Endodermal cell (in vitro differentiated cells): ENCODE results near the gene C19orf81. TPM values are rescaled to one million over a fixed set of nuclear protein-coding genes. Genes with fewer than 3 reads are reported as not detected.

ENCODE experiments used
- DNase-seq: peaks from one replicate; pipeline ENCODE4 v3.0.0-alpha.2; 2017
- H3K27ac ChIP-seq: 2 replicates; pipeline ENCODE4 v1.5.1; 2013; ENCODE audit warnings: mild to moderate bottlenecking, low read depth, low read length, moderate library complexity
- H3K27me3 ChIP-seq: 2 replicates; pipeline ENCODE4 v1.6.1; 2013; ENCODE audit warnings: mild to moderate bottlenecking, low read length, moderate library complexity; ENCODE audit not compliant: insufficient read depth, control insufficient read depth, poor library complexity, severe bottlenecking
- H3K36me3 ChIP-seq: 2 replicates; pipeline ENCODE4 v1.7.0; 2013; ENCODE audit warnings: mild to moderate bottlenecking, low read length, moderate library complexity; ENCODE audit not compliant: control insufficient read depth, insufficient read depth
- H3K4me1 ChIP-seq: one replicate; pipeline ENCODE4 v1.7.0; 2013; ENCODE audit warnings: low read length; ENCODE audit not compliant: control insufficient read depth, insufficient read depth
- H3K4me3 ChIP-seq: 2 replicates; pipeline ENCODE4 v1.5.1; 2013; ENCODE audit warnings: mild to moderate bottlenecking, low read length, moderate library complexity
- H3K9ac ChIP-seq: 2 replicates; pipeline ENCODE4 v1.6.1; 2013; ENCODE audit warnings: mild to moderate bottlenecking, low read length, moderate library complexity; ENCODE audit not compliant: poor library complexity, severe bottlenecking; ENCODE audit errors: extremely low read depth
- H3K9me3 ChIP-seq: 2 replicates; pipeline ENCODE4 v1.6.1; 2013; ENCODE audit warnings: mild to moderate bottlenecking, low read length, moderate library complexity; ENCODE audit not compliant: control insufficient read depth
- H3K27ac Mint-ChIP-seq: 2 replicates; pipeline ENCODE4 v1.8.0; 2020; ENCODE audit warnings: mixed read lengths
- H3K27me3 Mint-ChIP-seq: 2 replicates; pipeline ENCODE4 v1.8.0; 2021; ENCODE audit warnings: mild to moderate bottlenecking, mixed read lengths; ENCODE audit not compliant: insufficient read depth
- H3K36me3 Mint-ChIP-seq: 2 replicates; pipeline ENCODE4 v1.8.0; 2020; ENCODE audit warnings: low read depth, mixed read lengths
- H3K4me1 Mint-ChIP-seq: 2 replicates; pipeline ENCODE4 v1.8.0; 2020; ENCODE audit warnings: mixed read lengths
- H3K4me3 Mint-ChIP-seq: 2 replicates; pipeline ENCODE4 v1.8.0; 2020; ENCODE audit warnings: mild to moderate bottlenecking, moderate library complexity, mixed read lengths
- H3K9me3 Mint-ChIP-seq: 2 replicates; pipeline ENCODE4 v1.8.0; 2020; ENCODE audit warnings: mild to moderate bottlenecking, mixed read lengths
- CTCF ChIP-seq: fragments of 200-600 bp; sonication (generic); conservative IDR thresholded peaks from 2 replicates; pipeline ENCODE4 v1.5.0; 2021; ENCODE audit warnings: antibody characterized with exemption, mild to moderate bottlenecking
- WGBS, 2 experiments: methylation state at CpG; one replicate each; pipeline versions ENCODE4 v1.1.5 to v1.1.7; 2013; ENCODE audit warnings: missing lambda C conversion rate in 2 of 2, mixed read lengths in 1 of 2; ENCODE audit not compliant: insufficient coverage in 1 of 2, insufficient read length in 1 of 2; 5-methylcytosine and 5-hydroxymethylcytosine counted together
- total RNA-seq, 2 donors: library from RNA; stranded (reverse); fragmentation: NEBNext Ultra II Directional in 1 of 2; extraction: Animal tissue kit (Norgen Biotek cat#: 25700) in 1 of 2; gene quantifications; 2 replicates in 1 of 2; 3 replicates in 1 of 2; pipeline ENCODE4 v1.2.1, GENCODE V29; 2021

Gene C19orf81
- total RNA-seq, 2 donors from 2014 or later, result 11.3 to 26.8 TPM

- Histone ChIP-seq H3K36me3 (no peaks in the 10 kb centered on the region), H3K9ac (no peak overlapping the region), H3K9me3 (peaks cover 26% of the 10 kb centered on the region), H3K4me1 (no peaks in the 10 kb centered on the region), H3K4me3 (no peak overlapping the region), H3K27me3 (peaks cover 22% of the 10 kb centered on the region), H3K27ac (no peak overlapping the region)
- Mint-ChIP-seq H3K9me3 (peaks cover 30% of the 10 kb centered on the region), H3K27me3 (peaks cover 49% of the 10 kb centered on the region), H3K36me3 (no peaks in the 10 kb centered on the region), H3K4me3 (no peak overlapping the region), H3K4me1 (peaks cover 5% of the 10 kb centered on the region), H3K27ac (no peak overlapping the region)
- WGBS, 2 experiments, result 81 to 83% methylated on average over 3 to 5 of the region's 5 CpGs
- TF ChIP-seq CTCF, result no peak
- DNase-seq, result no peak
Observed at GRCh38 chr19:50636317-50637085, 12.7 kb upstream of the C19orf81 start.

GRCh38 chr19:50638600-50638999 lies 10.6 kb upstream of the C19orf81 start:
- H3K27ac Mint-ChIP-seq, result no peak overlapping the region
- peaks cover 5% of the 10 kb centered on the region for H3K4me1 Mint-ChIP-seq
- no peak overlapping the region for H3K9ac ChIP-seq
- TF ChIP-seq CTCF, result no peak
- H3K4me1 ChIP-seq, result no peaks in the 10 kb centered on the region
- no peak overlapping the region for H3K4me3 ChIP-seq
- H3K9me3 ChIP-seq, result peaks cover 30% of the 10 kb centered on the region
- 73% methylated on average over 9 to 10 of the region's 10 CpGs for WGBS, 2 experiments
- H3K9me3 Mint-ChIP-seq, result peaks cover 24% of the 10 kb centered on the region
- DNase-seq, result no peak
- H3K27me3 Mint-ChIP-seq, result peaks cover 41% of the 10 kb centered on the region
- H3K36me3 ChIP-seq, result no peaks in the 10 kb centered on the region
- H3K4me3 Mint-ChIP-seq, result peak overlapping the region; percentile 67
- no peak overlapping the region for H3K27ac ChIP-seq
- H3K36me3 Mint-ChIP-seq, result no peaks in the 10 kb centered on the region
- H3K27me3 ChIP-seq, result peaks cover 27% of the 10 kb centered on the region

- H3K27ac Mint-ChIP-seq, result no peak within 1 kb of the TSS
- DNase-seq, result peak; percentile 88
- no peaks in the 10 kb centered on the region for H3K36me3 Mint-ChIP-seq
- peak within 1 kb of the TSS; percentile 74 for H3K4me3 ChIP-seq
- no peaks in the 10 kb centered on the region for H3K36me3 ChIP-seq
- peak within 1 kb of the TSS; percentile 67 for H3K4me3 Mint-ChIP-seq
- peaks cover 5% of the 10 kb centered on the region for H3K4me1 Mint-ChIP-seq
- H3K9me3 ChIP-seq, result peaks cover 27% of the 10 kb centered on the region
- peaks cover 17% of the 10 kb centered on the region for H3K9me3 Mint-ChIP-seq
- H3K27me3 ChIP-seq, result peaks cover 33% of the 10 kb centered on the region
- peaks cover 39% of the 10 kb centered on the region for H3K27me3 Mint-ChIP-seq
- no peak within 1 kb of the TSS for H3K27ac ChIP-seq
- TF ChIP-seq CTCF, result no peak
- 50 to 55% methylated on average over 24 to 71 of the region's 76 CpGs for WGBS, 2 experiments
- H3K9ac ChIP-seq, result peak within 1 kb of the TSS; percentile 30
- H3K4me1 ChIP-seq, result no peaks in the 10 kb centered on the region
Observed at GRCh38 chr19:50639121-50640112, 9.8 kb upstream of the C19orf81 start, which contains the start of gene SYT3. Gene SYT3 (minus strand): TSS chr19:50639881. CDS start chr19:50637411, 2,470 bp downstream.
